ENCODE data around the gene ZNF148.

Gene ZNF148

DNA sequence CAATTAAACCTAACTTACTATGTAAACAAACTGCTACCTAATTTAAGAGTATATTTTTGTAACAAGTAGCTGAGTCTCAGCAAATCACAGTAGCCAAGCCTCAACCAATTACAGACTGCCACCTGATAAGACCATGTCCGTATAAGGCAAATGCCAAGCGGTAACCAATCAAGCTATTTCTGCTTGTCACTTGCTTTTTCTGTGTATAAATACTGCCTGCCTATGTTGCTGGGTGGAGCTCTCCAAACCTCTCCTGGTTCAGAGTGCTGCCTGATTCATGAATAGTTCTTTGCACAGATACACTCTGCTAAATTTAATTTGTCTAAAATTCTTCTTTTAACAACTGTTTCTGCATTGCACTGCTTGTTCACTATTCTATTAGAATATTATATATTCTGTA is 42.6 kb downstream of the ZNF148 start:
- no peak for DNase-seq

DNA sequence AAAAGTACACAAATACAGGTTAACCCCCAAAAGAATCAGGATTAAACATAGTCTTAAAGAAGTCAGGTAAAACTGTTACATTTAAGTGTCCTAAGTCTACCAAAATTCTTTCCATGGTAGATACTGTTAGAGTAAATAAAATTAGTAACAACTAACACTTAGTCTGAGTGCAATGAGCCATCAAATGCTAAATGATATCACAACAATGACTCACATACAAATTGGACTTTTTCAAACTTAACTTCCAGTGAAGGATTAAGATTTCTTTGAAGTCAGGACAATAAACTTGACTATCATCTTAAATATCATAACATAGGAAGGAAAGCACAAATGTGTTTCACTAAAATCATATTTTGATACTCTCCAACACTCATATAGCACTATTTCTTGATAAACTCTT is 43.9 kb downstream of the ZNF148 start:
- DNase-seq = no peak

DNA sequence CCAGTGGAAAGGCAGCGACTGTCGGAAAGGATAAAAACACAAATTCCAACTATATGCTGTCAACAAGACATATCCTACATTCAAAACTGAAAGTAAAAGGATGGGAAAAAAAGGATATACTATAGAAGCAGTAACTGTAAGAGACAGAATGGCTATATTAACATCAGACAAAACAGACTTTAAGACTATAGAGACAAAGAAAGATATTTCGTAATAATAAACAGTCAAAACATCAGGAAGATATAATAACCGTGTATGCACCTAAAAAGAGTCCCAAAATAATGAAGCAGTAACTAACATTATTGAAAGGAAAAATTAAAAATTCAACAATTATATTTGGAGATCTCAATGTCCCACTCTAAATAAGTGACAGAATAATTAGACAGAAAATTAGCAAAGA is 48.2 kb downstream of the ZNF148 start:
- DNase-seq = no peak

DNA sequence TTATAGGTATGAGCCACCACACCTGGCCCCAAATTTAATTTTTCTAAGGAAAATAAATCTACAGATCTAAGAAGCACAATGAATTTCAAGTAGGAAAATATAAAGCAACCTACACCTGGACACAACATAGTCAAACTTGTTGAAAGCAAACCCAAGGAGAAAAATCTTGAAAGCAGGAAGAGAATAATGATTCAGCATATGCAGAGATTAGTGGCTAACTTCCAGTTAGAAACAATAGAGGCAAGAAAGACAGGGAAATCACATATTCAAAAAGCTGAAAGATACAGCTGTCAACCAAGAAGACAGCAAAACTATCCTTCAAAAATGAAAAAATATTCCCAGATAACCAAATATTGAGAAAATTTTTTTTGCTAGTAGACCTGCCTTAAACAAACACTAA is 49.4 kb downstream of the ZNF148 start:
- no peak for DNase-seq

DNA sequence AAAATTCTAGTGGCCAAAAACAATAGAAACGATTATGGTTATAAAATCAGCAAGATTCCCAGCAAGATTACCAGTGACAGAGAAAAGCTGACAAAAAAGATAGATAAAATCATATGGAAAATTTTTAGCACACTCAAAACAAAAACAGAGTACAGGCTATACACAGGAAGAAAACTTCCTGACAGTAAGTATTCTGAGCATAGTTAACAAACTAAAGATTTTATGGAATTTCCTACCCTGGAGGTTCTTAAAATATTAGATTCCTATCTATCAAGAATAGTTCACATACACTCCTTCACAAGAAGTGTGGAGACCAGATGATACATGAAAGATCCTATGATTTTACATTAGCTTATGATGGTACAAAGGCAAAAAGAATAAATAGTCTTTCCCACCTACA is 50.8 kb downstream of the ZNF148 start:
- DNase-seq = no peak

DNA sequence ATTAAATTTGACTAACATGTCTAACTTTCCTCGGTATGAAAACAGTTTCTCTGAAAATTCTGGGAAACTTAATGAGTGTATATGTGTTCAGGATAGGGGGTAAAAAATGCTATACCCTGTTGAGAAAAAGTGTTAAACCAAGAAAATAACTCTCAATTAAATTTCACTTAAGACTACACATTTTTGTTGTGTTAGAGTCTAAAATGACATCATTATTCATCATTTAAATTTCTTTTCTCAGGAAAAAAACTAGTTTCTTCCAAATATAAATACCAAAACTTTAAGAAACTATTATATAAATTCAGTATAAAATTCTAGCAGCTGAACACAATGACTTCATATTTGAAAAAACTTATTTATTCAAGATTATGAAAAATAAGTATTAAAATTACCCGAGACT is 52.2 kb downstream of the ZNF148 start:
- no peak for DNase-seq

DNA sequence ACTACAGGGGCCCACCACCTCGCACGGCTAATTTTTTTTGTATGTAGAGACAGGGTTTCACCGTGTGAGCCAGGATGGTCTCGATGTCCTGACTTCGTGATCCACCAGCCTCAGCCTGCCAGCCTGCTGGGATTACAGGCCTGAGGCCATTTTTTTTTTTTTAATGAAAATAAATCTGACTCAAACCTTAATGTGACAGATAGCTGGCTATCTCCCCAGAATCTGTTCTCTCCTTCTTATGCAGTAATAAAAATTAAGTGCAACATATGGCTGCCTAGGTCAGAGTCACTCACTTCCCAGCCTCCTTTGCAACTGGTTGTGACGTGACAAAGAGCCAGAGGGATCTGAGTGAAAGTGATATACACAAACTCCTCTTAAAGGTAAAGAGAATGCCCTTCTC is 53.0 kb downstream of the ZNF148 start:
- DNase-seq = no peak

DNA sequence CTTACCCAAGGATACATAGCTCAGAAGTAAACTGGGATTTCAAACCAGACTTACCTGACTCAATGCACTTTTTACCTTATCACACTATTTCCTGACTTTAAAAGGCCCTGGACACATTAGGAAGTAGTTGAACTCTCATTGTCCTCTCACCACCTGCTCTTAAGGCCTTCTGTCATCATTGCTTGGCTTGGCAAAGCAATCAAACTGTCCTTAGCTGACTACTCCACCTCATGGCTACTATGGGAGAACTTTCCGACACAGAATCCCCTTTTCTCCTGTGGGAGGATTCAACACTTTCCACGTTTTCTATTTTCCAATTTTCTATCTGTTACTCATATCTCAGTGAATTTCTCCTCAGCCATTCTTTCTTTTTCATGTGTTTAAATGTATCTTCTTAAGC is 55.4 kb downstream of the ZNF148 start:
- DNase-seq = no peak

DNA sequence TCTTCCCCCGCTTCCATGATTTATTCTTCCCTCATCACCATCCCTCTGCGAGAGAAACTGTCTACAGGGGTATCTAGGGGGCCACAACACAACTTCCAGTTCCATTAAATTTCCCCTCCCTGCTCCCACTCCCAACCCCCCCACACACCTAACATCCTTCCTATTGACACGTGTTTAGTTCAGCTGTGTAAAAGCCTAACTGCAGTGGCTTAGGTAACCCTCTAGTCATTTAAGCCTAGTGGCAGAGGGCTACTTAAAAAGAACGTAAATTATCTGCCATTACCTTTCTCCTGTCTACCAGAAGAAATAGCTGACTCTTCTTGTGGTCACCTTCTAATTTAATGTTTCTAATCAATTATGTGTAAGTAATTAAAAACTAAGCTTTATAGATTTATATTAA is 56.3 kb downstream of the ZNF148 start:
- DNase-seq = no peak

DNA sequence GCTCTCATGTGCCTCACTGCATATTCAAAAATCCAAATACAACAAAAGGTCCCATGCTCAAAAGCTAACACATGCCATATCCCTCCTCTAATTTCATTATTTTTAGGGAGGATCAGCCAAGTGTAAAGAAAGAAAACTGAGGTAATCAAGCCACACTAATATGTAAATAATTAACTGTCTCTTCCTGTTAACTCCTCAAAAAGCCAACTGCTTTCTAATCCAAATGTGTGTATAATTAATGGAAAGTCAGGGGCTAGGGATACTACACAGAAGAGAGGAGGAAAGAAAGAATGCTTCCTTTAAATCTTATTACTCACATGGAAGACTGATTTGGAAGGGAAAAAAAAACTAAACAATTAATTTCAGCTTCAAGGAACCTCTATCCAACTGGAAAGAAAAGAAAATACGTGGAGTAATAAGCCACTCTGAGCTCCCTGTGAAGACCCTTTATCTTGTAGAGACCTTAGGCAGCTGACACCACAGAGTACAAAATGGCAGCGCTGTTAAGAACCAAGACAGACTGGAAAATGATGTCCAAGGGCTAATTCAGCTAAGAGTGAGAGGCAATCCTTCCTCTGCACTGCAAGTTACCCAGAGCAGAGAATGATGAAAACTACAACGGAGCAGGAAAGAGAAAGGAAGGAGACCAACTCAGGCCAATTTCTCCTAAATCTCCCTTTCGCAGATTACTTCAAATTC is 56.8 kb downstream of the ZNF148 start:
- no peak for DNase-seq

DNA sequence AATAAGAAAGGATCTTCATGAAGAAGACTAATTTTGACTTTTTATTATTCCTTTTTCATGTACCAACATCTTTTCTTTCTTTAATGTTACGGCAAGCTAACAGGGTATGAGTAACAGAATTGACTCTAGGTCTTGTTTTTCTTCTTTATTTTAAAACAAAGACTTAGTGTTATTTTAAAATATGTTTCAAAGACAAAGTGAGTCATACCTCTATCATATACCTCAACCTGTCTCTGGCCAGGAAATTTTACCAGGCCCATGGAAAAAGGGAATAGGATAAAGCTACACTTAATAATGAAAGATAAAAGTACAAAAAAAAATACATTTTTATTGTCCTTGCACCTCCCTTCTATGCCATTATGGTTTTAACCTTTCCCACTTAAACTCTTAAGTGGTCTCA is 57.4 kb downstream of the ZNF148 start:
- DNase-seq = no peak

DNA sequence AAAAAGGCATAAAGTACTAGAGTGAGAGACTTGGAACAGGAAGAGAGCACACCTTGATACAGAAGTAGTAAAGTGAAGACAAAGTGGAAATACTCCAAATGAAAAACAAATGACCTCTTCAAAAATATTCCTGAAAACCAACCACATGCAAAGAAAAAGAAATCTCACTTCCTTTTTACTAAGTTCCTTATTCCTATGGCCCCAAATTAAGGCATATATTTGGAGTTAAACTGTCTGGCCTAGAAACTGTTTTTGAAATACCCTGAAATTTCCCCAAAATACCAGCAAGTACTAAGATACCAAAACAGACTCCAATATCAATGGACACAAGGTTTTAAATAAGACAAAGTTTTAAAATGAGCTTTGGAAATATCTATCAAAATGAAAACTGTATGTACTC is 58.2 kb downstream of the ZNF148 start:
- DNase-seq = peak; percentile 2 to 42

DNA sequence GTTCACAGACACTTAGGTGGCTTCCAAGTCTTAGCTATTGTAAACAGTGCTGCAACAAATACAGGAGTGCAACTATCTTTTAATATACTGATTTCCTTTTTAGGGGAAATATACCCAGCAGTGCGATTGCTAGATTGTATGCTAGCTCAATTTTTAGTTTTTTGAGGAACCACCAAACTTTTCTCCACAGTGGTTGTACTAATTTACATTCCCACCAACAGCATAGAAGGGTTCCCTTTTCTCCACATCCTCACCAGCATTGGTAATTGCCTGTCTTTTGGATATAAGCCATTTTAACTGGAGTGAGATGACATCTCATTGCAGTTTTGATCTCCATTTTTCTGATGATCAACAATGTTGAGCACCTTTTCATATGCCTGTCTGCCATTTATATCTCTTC is 58.9 kb downstream of the ZNF148 start:
- DNase-seq = peak; percentile 19 to 54

DNA sequence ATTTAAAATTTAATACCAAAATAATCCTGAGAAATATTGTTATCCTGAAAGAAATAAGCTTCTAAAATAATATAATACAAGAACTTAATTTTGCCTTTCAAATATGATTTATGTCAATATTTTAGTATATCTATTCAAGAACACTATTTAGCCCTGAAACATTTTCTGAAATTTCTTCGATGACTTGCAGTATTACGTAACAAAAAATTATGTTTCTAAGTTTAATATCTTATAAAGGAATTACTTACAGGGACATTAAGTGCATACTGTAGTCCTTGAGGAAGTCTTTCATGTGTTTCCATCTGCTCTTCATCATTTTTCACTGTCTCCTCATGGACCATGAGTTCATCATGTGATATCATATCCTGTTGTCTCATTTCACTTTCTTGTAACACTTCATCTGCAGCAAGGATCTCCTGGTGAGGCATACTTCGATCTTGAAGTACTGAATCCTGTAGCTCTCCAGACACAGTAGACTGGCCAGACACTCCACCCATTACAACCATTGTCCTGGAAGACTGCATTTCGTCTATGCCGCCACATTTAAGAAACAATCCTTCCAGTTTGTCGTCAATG is 62.0 kb downstream of the ZNF148 start:
- peak; percentile 16 to 24 for DNase-seq

DNA sequence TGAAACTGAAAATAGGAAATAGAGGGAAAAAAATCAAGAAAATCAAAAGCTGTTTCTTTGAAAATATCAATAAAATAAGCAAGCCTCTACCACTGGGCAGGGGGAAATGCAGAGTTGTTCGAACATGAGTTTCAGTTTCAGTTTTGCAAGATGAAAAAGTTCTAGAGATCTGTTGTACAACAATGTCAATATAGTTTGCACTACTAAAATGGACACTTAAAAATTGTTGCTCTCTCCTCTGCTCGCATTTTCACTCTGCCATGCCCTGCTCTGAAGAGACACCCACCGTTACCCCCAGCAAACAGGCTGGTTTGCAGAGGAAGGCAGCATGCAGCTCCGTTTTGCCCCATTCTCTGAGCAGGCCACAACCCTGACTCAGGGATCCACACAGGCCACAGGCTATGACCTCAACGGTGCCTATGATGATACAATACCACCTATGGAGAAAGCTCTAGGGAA is 64.5 kb downstream of the ZNF148 start:
- peak; percentile 54 to 63 for DNase-seq

DNA sequence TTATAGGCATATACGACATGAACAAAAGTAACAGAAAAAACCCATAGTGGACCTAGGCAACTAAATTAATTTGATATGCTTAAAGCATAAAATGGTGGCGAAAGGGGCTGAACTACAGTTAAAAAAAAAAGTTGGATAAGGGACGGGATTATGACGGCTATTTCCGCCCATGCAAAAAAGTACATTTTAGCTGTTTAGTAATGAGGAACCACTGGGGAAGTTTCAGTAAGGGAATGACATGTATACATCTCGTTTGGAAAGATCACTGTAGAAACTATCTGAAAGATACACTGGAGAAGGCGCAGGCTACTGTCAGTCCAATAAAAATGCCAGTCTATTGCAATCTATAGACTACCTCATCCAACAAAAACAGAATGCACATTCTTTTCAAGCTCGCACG is 65.6 kb downstream of the ZNF148 start:
- DNase-seq = peak; percentile 30 to 31

DNA sequence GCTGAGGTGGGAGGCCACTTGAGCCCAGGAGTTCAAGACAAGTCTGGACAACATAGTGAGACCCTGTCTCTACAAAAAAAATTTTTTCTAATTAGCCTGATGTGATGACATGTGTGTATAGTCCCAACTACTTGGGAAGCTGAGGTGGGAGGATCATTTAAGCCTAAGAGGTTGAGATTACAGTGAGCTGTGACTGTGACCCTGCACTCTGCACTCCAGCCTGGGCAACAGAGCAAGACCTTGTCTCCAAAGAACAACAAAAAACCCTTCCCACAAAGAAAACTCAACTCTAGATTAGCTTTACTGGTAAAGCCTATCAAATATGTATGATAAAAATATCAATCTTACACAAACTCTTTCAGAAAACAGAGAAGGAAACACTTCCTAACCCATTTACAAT is 68.5 kb downstream of the ZNF148 start:
- no peak for DNase-seq

DNA sequence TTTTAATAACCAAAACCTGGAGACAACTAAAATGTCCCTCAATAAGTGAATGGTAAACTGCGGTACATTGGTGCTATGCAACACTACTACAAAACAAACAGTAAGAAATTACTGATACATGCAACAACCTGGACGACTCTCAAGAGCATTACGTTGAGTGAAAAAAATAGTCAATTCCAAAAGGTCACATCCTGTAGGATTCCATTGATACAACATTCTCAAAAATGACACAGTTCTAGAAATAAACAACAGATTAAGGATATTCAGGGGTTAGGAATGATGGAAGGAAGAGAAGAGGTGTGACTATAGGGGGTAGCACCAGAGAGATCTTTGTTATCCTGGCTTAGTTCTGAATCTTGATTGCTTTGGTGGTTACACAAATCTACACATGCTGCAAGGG is 72.2 kb downstream of the ZNF148 start:
- no peak for DNase-seq

DNA sequence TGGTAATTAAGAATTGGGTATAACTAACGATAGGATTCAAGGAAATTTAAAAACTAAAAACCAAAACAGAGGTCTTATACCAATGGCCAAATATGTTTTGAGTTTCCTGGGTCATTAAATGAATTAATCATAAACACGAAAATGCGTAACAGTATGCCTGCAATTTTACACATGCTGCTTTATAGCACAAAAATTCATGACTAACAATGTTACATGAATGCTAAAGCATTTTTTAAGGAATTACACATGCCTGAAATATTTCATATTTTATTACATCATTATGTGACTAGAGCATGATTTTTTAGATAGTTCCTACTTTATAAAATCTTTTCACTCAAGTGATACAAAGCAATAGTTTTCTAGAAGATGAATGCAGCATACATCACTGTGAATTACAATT is 74.7 kb downstream of the ZNF148 start:
- peak in 1 of 2 donors; percentile 6 for DNase-seq

DNA sequence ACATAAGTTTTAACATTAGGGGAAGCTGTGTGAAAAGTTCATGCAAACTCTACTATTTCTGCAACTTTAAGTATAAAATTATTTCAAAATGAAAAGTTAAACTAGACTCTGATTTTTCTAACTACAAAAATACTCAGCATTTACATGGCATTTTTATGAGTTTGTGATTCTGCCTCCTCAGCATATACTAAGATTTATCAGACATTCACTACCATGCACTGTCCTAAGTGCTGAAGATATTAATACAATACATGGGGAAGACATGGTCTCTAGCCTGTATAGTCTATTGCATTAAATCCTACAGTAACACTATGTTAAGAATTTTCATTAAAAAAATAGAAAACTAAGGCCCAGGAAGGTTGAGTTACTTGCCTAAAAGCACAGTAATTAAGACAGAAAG is 80.7 kb downstream of the ZNF148 start:
- no peak for DNase-seq

DNA sequence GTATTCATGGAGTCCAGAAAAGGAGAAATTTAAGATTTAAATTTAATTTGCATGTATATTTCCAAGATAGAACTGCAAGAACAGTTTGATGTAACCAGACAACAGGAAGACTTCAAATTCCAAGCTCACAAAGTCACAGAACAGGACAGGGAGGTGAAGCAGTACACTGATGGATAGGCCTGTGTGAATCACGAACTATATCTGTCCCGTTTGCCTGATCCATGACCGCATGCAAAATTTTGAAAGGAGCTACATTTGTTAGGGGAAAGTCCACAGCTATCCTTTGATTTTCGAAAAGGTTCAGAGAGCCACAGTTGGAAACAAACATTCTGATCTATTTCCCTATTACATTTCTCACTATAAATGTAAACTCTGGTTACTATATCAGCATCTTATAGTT is 83.1 kb downstream of the ZNF148 start:
- no peak for DNase-seq

DNA sequence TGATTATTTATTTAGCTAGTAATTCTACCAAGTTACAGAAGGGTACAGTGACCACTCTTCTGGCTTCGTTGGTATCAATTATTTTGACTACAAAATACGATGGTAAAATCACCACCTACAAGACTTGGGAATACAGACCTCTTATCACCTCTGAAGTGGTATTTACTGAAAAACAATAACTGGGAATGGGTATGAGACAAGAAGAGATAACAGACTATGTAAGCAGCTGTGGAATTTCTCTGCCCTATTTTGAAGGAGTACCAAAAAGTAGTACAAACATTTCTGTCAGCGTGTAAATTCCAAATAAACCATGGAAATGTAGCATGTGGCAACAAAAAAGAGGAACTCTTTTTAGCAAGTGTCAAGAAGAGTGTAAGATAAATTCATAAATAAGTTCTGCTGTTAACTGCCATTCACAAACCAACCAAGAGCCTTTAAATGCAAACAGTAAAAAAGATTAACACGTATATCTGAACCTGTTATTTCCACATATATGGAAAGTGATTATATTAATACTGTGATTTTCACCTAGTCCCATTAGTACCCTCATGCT is 85.6 kb downstream of the ZNF148 start:
- DNase-seq = peak in 1 of 2 donors; percentile 16

DNA sequence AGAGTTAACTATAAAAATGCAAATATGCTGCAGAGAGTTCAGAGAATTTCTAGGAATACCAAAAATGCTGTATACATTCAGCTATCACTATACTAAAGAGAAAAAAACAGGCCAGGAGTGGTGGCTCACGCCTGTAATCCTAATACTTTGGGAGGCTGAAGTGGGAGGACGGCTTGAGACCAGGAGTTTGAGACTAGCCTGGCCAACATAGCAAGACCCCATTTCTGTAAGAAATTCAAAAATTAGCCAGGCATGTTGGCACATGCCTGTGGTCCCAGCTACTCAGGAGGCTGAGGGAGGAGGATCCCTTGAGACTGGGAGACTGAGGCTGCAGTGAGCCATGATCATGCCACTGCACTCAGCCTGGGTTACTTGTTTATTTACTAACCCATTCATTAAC is 87.9 kb downstream of the ZNF148 start:
- DNase-seq = no peak

DNA sequence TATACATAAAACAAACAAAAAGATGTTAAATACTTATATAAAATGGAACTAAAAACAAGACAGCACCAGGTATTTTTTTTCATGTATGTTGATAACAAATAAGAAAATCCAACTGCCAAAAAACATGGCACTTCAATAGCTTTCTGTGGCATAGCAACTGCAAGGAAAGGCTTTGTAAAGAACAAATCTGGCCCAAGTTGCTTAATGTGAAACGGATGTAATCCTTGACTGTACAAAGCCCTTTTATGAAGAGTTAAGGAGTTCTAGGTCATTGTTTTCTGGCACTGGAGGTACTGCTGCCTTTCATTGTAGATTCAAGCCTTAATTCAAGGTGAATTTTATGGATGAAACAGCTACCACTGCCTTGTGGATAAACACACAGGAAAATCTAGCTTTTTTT is 93.7 kb downstream of the ZNF148 start:
- DNase-seq = no peak
